CD4-positive, alpha-beta T cell (primary cell): Measurements from ENCODE around the gene GABRP. TPM values are rescaled to one million over a fixed set of nuclear protein-coding genes. Genes with fewer than 3 reads are reported as not detected.

ENCODE experiments used
- ATAC-seq: fragments of 200-7000 bp; cut with Tn5 transposase; one replicate; pipeline ENCODE4 v1.10.0; 2022; ENCODE audit warnings: mild to moderate bottlenecking; ENCODE audit not compliant: poor library complexity
- CTCF ChIA-PET: fragments of 350-600 bp; sonication (Branson Sonifier 250); formaldehyde crosslinking; loops from one replicate; lab custom pipeline; 2021; ENCODE audit warnings: antibody characterized with exemption, inconsistent platforms; lab: Charles Lee
- POLR2A ChIA-PET: fragments of 350-600 bp; sonication (Branson Sonifier 250); formaldehyde crosslinking; loops from one replicate; lab custom pipeline; 2021; ENCODE audit warnings: antibody characterized with exemption, inconsistent platforms; lab: Charles Lee
- DNase-seq, 14 experiments: peaks; one replicate each; pipeline ENCODE4 v3.0.0-alpha.2; 2013 to 2020; ENCODE audit warnings: mixed read lengths in 2 of 14
- H3K27ac ChIP-seq, 2 donors: one replicate each; pipeline versions ENCODE4 v1.5.1 to v1.7.0; 2013; ENCODE audit warnings: low read length in 2 of 2, low read depth in 1 of 2, mild to moderate bottlenecking in 1 of 2
- H3K27me3 ChIP-seq, 2 experiments: 1 replicate in 1 of 2; 2 replicates in 1 of 2; pipeline versions ENCODE4 v1.6.1 to v1.7.0; 2013; ENCODE audit warnings: low read length in 2 of 2, control low read depth in 1 of 2, mild to moderate bottlenecking in 1 of 2, moderate library complexity in 1 of 2; ENCODE audit not compliant: insufficient read depth in 2 of 2, control insufficient read depth in 1 of 2
- H3K36me3 ChIP-seq: one replicate; pipeline ENCODE4 v1.6.1; 2013; ENCODE audit warnings: low read length, control low read depth; ENCODE audit not compliant: insufficient read depth
- H3K4me1 ChIP-seq: one replicate; pipeline ENCODE4 v1.6.1; 2013; ENCODE audit warnings: low read length, control low read depth; ENCODE audit not compliant: insufficient read depth
- H3K4me3 ChIP-seq: one replicate; pipeline ENCODE4 v1.5.1; 2013; ENCODE audit warnings: mild to moderate bottlenecking, low read length, moderate library complexity
- H3K9me3 ChIP-seq, 2 experiments: 1 replicate in 1 of 2; 2 replicates in 1 of 2; pipeline versions ENCODE4 v1.6.1 to v1.7.0; 2013; ENCODE audit warnings: low read length in 2 of 2, mild to moderate bottlenecking in 2 of 2, control low read depth in 1 of 2, moderate library complexity in 1 of 2; ENCODE audit not compliant: control insufficient read depth in 1 of 2, insufficient read depth in 1 of 2
- H3K27ac Mint-ChIP-seq: one replicate; pipeline ENCODE4 v1.8.0; 2020; ENCODE audit warnings: mixed read lengths
- H3K27me3 Mint-ChIP-seq: one replicate; pipeline ENCODE4 v1.8.0; 2021; ENCODE audit warnings: mixed read lengths
- H3K36me3 Mint-ChIP-seq: one replicate; pipeline ENCODE4 v1.8.0; 2021; ENCODE audit warnings: low read depth, mixed read lengths
- H3K4me1 Mint-ChIP-seq: one replicate; pipeline ENCODE4 v1.8.0; 2021; ENCODE audit warnings: low read depth, mixed read lengths
- H3K4me3 Mint-ChIP-seq: one replicate; pipeline ENCODE4 v1.8.0; 2020; ENCODE audit warnings: mild to moderate bottlenecking, mixed read lengths
- H3K9me3 Mint-ChIP-seq: one replicate; pipeline ENCODE4 v1.8.0; 2020; ENCODE audit warnings: mixed read lengths
- intact Hi-C, 2 experiments: fragments of 100-400 bp; cut with DNase I in 1 of 2; cut with micrococcal nuclease in 1 of 2; formaldehyde crosslinking; loops; one replicate each; pipeline versions ENCODE4 v1.15.1 to v1.9.0; 2023 to 2025; cut with DNase I, micrococcal nuclease
- total RNA-seq, 174 experiments: library from RNA in 2 of 174; stranded (reverse) in 2 of 174; gene quantifications; one replicate each; pipeline ENCODE4 v1.2.3 and lab custom pipeline; 2021 to 2026
- TF ChIP-seq, protein P1 (sequence below): fragments of 200-600 bp; IDR thresholded peaks from one replicate; pipeline ENCODE4 v1.8.0; 2022; ENCODE audit warnings: antibody characterized with exemption, mild to moderate bottlenecking

Gene GABRP
- total RNA-seq, 2 experiments from 2014 or later = not detected

- Histone ChIP-seq H3K4me1 (no peaks in the 10 kb centered on the region), H3K9me3 (no peaks in the 10 kb centered on the region), H3K27me3 (peaks cover 0 to 3% of the 10 kb centered on the region in 2 experiments), H3K4me3 (no peak overlapping the region), H3K27ac (no peak overlapping the region), H3K36me3 (no peaks in the 10 kb centered on the region)
- H3K27ac Mint-ChIP-seq = no peak overlapping the region
- DNase-seq (no peak), ATAC-seq (no peak)
- intact Hi-C loops = no loop called here
- H3K36me3 Mint-ChIP-seq = no peaks in the 10 kb centered on the region
- H3K4me3 Mint-ChIP-seq = no peak overlapping the region
- no peaks in the 10 kb centered on the region for H3K9me3 Mint-ChIP-seq
- TF ChIP-seq, protein P1, sequence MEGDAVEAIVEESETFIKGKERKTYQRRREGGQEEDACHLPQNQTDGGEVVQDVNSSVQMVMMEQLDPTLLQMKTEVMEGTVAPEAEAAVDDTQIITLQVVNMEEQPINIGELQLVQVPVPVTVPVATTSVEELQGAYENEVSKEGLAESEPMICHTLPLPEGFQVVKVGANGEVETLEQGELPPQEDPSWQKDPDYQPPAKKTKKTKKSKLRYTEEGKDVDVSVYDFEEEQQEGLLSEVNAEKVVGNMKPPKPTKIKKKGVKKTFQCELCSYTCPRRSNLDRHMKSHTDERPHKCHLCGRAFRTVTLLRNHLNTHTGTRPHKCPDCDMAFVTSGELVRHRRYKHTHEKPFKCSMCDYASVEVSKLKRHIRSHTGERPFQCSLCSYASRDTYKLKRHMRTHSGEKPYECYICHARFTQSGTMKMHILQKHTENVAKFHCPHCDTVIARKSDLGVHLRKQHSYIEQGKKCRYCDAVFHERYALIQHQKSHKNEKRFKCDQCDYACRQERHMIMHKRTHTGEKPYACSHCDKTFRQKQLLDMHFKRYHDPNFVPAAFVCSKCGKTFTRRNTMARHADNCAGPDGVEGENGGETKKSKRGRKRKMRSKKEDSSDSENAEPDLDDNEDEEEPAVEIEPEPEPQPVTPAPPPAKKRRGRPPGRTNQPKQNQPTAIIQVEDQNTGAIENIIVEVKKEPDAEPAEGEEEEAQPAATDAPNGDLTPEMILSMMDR = no peak
- ChIA-PET POLR2A (no interaction called here), CTCF (no interaction called here)
- H3K4me1 Mint-ChIP-seq = no peaks in the 10 kb centered on the region
- H3K27me3 Mint-ChIP-seq = peaks cover 5% of the 10 kb centered on the region
These were observed 22.1 kb downstream of the GABRP start for GRCh38 chr5:170805666-170806065.

- no peak overlapping the region for H3K4me3 Mint-ChIP-seq
- no peaks in the 10 kb centered on the region for H3K36me3 Mint-ChIP-seq
- ChIA-PET POLR2A (no interaction called here), CTCF (no interaction called here)
- Histone ChIP-seq H3K4me3 (no peak overlapping the region), H3K27ac (no peak overlapping the region), H3K36me3 (no peaks in the 10 kb centered on the region), H3K4me1 (no peaks in the 10 kb centered on the region), H3K27me3 (no peaks in the 10 kb centered on the region), H3K9me3 (no peaks in the 10 kb centered on the region)
- intact Hi-C loops = no loop called here
- peaks cover 2% of the 10 kb centered on the region for H3K9me3 Mint-ChIP-seq
- ATAC-seq = no peak
- TF ChIP-seq, protein P1 = no peak
- DNase-seq = peak in 1 of 14 experiments; percentile 3
- H3K4me1 Mint-ChIP-seq = no peaks in the 10 kb centered on the region
- no peak overlapping the region for H3K27ac Mint-ChIP-seq
- peaks cover 10% of the 10 kb centered on the region for H3K27me3 Mint-ChIP-seq
These were observed 26.0 kb downstream of the GABRP start for GRCh38 chr5:170809551-170809950.

DNA sequence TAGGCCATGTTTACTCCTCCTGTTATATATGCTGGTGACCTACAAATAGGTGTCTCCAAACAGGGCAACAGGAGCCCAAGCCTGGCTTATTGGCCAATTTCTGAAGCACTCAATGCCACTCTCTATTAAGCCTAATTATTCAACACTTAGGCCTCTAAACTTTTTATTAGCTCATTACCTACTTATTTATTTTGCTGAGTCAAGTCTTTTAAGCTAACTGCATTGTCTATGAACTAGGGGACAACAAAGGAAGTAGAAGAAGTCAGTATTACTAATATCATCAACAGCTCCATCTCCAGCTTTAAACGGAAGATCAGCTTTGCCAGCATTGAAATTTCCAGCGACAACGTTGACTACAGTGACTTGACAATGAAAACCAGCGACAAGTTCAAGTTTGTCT is 28.2 kb downstream of the GABRP start:
- Histone ChIP-seq H3K27ac (no peak overlapping the region), H3K36me3 (no peaks in the 10 kb centered on the region), H3K27me3 (no peaks in the 10 kb centered on the region), H3K4me1 (no peaks in the 10 kb centered on the region), H3K9me3 (no peaks in the 10 kb centered on the region), H3K4me3 (no peak overlapping the region)
- ATAC-seq (no peak), DNase-seq (no peak)
- H3K4me3 Mint-ChIP-seq = no peak overlapping the region
- ChIA-PET CTCF (no interaction called here), POLR2A (no interaction called here)
- no peaks in the 10 kb centered on the region for H3K4me1 Mint-ChIP-seq
- H3K36me3 Mint-ChIP-seq = no peaks in the 10 kb centered on the region
- H3K9me3 Mint-ChIP-seq = peaks cover 2% of the 10 kb centered on the region
- H3K27me3 Mint-ChIP-seq = peaks cover 10% of the 10 kb centered on the region
- H3K27ac Mint-ChIP-seq = no peak overlapping the region
- intact Hi-C loops = loop anchor here in 1 of 2 experiments (5.0 kb wide), 1 partner anchor 1384 kb away; no protein-coding TSS in a partner anchor
- TF ChIP-seq, protein P1 = no peak
